ENCODE measurements around the gene MAK. TPM values are rescaled to one million over a fixed set of nuclear protein-coding genes. Genes with fewer than 3 reads are reported as not detected.
"Not testable (repeated sequence)": the region's sequence is repeated elsewhere in the genome, so short reads cannot be mapped to it uniquely, and the experiment has no call there.

MAK gene
- under 1 TPM; 0.09 to 0.37 (median 0.11) TPM for polyA plus RNA-seq

- WGBS, 3 donors = 0% methylated on average over 40 to 53 of the region's 53 CpGs
- H3K27ac ChIP-seq (ENCODE audit: low read depth, low read length) = no peak within 1 kb of the TSS
Observed at GRCh38 chr6:10837995-10838793, at the start of gene MAK. Gene MAK, minus strand, starts transcription at chr6:10838539. Its CDS starts 7,891 bp downstream, at chr6:10830648.

GRCh38 chr6:10886691-10887502, 48.6 kb upstream of the MAK start, which contains the start of gene SYCP2L:
Gene SYCP2L, plus strand, starts transcription at chr6:10887052. Its CDS starts 75 bp downstream, at chr6:10887127.
- WGBS, 3 donors = 2 to 4% (median 3%) methylated on average over 57 to 58 of the region's 58 CpGs
- no peak within 1 kb of the TSS for H3K27ac ChIP-seq (ENCODE audit: low read depth, low read length)

DNA sequence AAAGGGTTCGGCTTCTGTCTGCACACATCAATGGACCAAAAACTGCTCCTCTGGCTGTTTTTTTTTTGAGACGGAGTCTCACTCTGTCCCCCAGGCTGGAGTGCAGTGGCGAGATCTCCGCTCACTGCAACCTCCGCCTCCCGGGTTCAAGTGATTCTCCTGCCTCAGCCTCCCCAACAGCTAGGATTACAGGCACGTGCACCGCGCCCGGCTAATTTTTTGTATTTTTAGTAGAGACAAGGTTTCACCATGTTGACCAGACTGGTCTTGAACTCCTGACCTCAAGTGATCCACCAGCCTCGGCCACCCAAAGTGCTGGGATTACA, 48.0 kb upstream of the MAK start:
- not testable (repeated sequence) for H3K27ac ChIP-seq (ENCODE audit: low read depth, low read length)
- 19 to 29% (median 22%) methylated on average over 11 of the region's 11 CpGs for WGBS, 3 donors

GRCh38 chr6:10884245-10884972, 46.1 kb upstream of the MAK start:
- H3K27ac ChIP-seq (ENCODE audit: low read depth, low read length) = no peak overlapping the region
- 14 to 30% (median 21%) methylated on average over 23 to 24 of the region's 24 CpGs for WGBS, 3 donors

GRCh38 chr6:10883312-10884244, 45.2 kb upstream of the MAK start:
- H3K27ac ChIP-seq (ENCODE audit: low read depth, low read length) = no peak overlapping the region
- WGBS, 3 donors = 9 to 16% (median 14%) methylated on average over 51 of the region's 51 CpGs

- no peak overlapping the region for H3K27ac ChIP-seq (ENCODE audit: low read depth, low read length)
- 4 to 8% (median 5%) methylated on average over 28 of the region's 28 CpGs for WGBS, 3 donors
Observed at GRCh38 chr6:10882657-10883171, 44.4 kb upstream of the MAK start.

- WGBS, 3 donors = 16 to 24% (median 22%) methylated on average over 14 of the region's 14 CpGs
- H3K27ac ChIP-seq (ENCODE audit: low read depth, low read length) = not testable (repeated sequence)
Observed at GRCh38 chr6:10882253-10882630, 43.9 kb upstream of the MAK start.

DNA sequence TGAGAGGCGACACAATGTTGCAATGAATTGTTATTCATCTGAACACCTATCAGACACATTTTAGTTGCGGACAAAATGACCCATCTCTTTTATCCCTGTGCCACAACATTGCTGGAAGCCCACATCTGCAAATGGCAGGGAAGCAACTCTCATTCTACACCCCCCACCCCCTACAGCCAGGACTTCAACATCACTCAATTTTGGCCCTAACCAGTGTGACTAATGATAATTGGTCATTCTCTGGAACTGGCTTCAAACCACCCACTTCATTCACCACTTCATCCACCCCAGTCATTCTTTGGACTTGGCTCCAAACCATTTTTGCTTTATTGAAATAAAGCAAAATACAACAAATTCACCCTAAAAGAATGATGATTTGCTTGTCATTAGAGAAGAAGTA, 42.0 kb upstream of the MAK start:
- 97 to 100% (median 98%) methylated on average over 2 of the region's 2 CpGs for WGBS, 3 donors
- H3K27ac ChIP-seq (ENCODE audit: low read depth, low read length) = no peak overlapping the region

- no peak overlapping the region for H3K27ac ChIP-seq (ENCODE audit: low read depth, low read length)
- WGBS, 3 donors = 75 to 93% (median 89%) methylated on average over 1 of the region's 1 CpG
Observed at GRCh38 chr6:10877871-10878270, 39.5 kb upstream of the MAK start.

- WGBS, 3 donors = 91 to 99% (median 94%) methylated on average over 14 of the region's 14 CpGs
- no peak overlapping the region for H3K27ac ChIP-seq (ENCODE audit: low read depth, low read length)
Observed at GRCh38 chr6:10877012-10877411, 38.7 kb upstream of the MAK start.

GRCh38 chr6:10875026-10875425, 36.7 kb upstream of the MAK start:
- H3K27ac ChIP-seq (ENCODE audit: low read depth, low read length) = no peak overlapping the region
- WGBS, 3 donors = 74 to 88% (median 84%) methylated on average over 4 of the region's 4 CpGs

- no peak overlapping the region for H3K27ac ChIP-seq (ENCODE audit: low read depth, low read length)
- WGBS, 3 donors = 84 to 91% (median 86%) methylated on average over 6 of the region's 6 CpGs
Observed at GRCh38 chr6:10874207-10874606, 35.9 kb upstream of the MAK start.

DNA sequence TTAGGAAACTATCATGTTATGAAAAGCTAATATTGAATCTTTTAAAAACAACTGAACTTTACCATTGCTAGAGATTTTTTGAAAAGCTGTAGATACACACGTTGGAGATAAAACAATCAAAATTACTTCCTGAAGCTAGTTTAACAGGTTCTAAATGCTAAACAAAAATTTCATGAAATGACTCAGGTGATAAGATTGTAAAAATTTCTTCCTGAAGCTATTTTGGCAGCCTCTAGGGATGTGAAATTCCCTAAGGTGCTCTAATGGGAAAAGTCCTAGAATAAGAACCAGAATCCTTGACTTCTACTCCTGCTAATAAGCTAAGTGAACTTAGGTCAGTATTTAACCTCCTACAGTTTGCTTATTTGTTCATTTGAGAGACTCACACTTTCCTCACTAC, 35.0 kb upstream of the MAK start:
- H3K27ac ChIP-seq (ENCODE audit: low read depth, low read length) = no peak overlapping the region
- WGBS, 3 donors = 18 to 34% (median 21%) methylated on average over 1 of the region's 1 CpG

DNA sequence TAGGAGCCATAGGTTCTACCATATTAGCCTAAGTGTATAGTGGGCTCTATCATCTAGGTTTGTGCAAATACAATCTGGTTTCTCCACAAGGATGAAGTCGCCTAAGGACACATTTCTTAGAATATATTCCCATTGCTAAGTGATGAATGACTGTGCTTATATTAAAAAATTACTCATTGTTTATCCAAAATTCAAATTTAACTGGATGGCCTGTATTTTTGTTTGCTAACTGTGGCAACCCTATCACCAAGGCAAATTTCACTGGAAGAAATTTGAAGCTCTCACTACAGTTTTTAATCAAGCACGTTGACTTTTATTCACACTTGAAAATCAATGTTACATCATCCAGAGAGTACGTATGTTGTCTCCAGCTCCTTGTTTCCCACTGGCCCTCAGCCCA, 29.6 kb upstream of the MAK start:
- 75 to 92% (median 91%) methylated on average over 3 of the region's 3 CpGs for WGBS, 3 donors
- H3K27ac ChIP-seq (ENCODE audit: low read depth, low read length) = no peak overlapping the region

DNA sequence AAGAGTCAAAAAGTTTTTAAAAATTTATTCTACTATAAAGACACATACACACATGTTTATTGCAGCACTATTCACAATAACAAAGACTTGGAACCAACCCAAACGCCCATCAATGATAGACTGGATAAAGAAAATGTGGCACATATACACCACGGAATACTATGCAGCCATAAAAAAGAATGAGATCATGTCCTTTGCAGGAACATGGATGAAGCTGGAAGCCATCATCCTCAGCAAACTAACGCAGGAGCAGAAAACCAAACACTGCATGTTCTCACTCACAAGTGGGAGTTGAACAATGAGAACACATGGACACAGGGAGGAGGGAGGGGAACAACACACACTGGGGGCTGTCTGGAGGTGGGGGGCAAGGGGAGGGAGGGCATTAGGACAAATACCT, 28.4 kb upstream of the MAK start:
- WGBS, 3 donors = 78 to 85% (median 84%) methylated on average over 3 of the region's 3 CpGs
- H3K27ac ChIP-seq (ENCODE audit: low read depth, low read length) = not testable (repeated sequence)

GRCh38 chr6:10863031-10863430, 24.7 kb upstream of the MAK start:
- not testable (repeated sequence) for H3K27ac ChIP-seq (ENCODE audit: low read depth, low read length)
- 92 to 97% (median 94%) methylated on average over 6 to 7 of the region's 7 CpGs for WGBS, 3 donors

- no peak overlapping the region for H3K27ac ChIP-seq (ENCODE audit: low read depth, low read length)
- WGBS, 3 donors = 83 to 84% (median 83%) methylated on average over 4 of the region's 4 CpGs
Observed at GRCh38 chr6:10862361-10862760, 24.0 kb upstream of the MAK start.

DNA sequence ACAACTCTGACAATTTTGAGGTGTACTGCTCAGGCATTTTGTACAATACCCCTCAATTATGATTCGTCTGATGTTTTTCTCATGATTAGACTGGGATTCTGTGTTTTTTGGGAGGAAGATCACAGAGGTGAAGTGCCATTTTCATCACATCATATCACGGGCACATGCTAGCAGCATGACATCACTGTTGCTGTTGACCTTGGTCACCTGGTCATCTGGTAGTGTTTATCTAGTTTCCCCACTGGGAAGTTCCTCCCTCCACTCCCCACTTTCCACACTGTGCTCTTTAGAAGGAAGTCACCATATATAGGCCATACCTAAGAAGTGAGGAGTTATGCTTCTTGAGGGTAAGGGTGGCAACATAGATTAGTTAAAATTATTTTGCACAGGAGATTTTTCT, 22.7 kb upstream of the MAK start:
- WGBS, 3 donors = 83 to 92% (median 88%) methylated on average over 2 of the region's 2 CpGs
- no peak overlapping the region for H3K27ac ChIP-seq (ENCODE audit: low read depth, low read length)

Measured in adipose tissue (tissue), 3 donors.